GM12873 (cell line): ENCODE results near the gene INS.

Experiments used
- TF ChIP-seq, protein P1 (sequence below): IDR thresholded peaks from 2 replicates; pipeline ENCODE4 v1.5.1; 2012; ENCODE audit warnings: low read depth, mild to moderate bottlenecking, moderate library complexity, low read length, control low read depth; ENCODE audit not compliant: insufficient read depth; ENCODE audit errors: missing control alignments

Gene INS

DNA sequence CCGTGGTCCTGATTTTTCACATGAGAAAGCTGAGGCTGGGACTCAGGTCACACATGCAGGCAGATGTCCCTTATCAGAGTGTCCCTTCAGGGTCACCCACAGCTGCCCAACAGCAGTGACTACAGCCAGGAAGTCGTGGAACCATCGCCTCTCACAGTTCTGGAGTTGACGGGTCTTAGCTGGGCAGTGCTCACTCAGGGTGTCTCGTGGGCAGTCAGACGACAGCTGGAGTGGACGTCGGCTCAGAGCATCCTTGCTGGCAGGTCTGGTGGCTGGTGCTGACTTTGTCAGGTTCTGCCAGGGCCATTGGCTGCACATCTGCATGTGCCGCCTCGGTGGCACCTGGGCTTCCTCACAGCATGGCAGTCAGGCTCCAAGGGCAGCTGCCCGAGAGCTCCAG is 46.2 kb upstream of the INS start:
- TF ChIP-seq, protein P1, sequence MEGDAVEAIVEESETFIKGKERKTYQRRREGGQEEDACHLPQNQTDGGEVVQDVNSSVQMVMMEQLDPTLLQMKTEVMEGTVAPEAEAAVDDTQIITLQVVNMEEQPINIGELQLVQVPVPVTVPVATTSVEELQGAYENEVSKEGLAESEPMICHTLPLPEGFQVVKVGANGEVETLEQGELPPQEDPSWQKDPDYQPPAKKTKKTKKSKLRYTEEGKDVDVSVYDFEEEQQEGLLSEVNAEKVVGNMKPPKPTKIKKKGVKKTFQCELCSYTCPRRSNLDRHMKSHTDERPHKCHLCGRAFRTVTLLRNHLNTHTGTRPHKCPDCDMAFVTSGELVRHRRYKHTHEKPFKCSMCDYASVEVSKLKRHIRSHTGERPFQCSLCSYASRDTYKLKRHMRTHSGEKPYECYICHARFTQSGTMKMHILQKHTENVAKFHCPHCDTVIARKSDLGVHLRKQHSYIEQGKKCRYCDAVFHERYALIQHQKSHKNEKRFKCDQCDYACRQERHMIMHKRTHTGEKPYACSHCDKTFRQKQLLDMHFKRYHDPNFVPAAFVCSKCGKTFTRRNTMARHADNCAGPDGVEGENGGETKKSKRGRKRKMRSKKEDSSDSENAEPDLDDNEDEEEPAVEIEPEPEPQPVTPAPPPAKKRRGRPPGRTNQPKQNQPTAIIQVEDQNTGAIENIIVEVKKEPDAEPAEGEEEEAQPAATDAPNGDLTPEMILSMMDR = no peak

DNA sequence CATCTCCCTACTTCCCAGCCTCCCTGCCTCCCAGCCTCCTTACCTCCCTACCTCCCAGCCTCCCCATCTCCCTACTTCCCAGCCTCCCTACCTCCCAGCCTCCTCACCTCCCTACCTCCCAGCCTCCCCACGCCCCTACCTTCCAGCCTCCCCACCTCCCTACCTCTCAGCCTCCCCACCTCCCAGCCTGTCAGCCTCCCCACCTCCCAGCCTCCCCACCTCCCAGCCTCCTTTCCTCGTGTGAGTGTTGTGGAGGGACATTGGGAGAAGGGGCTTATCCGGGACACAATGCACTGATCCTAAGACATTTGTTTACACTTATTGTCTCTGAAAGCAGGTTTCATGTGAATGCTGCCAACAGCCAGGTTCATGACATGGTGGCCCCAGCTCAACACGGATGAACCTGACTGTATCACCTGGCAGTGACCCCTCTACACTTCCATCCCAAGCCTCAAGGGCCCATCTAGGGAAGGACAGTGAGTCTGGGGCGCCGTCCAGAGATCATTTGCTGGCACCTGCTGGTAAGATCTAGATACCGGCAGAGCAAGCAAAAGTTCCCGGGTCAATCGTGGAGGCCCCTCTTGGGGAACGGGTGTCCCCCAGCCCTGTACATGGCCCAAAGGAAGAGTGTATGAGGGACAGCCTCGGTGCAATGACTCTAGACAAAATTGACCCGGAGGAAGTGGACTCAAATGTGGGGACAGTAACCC is 45.1 kb upstream of the INS start:
- TF ChIP-seq, protein P1 = no peak

DNA sequence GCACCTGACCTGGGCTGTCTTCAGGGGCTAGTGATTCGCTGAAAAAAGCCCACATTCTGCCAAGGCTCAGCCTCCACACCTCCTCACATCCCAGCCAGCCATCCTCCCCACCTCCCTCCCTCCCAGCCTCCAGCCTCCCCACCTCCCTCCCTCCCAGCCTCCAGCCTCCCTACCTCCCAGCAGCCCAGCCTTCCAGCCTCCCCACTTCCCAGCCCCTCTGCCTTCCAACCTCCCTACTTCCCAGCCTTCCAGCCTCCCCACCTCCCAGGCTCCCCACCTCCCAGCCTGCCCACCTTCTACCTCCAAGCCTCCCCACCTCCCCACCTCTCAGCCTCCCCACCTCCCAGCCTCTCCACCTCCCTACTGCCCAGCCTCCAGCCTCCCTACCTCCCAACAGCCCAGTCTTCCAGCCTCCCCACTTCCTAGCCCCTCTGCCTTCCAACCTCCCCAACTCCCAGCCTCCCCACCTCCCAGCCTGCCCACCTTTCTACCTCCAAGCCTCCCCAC is 44.3 kb upstream of the INS start:
- TF ChIP-seq, protein P1 = no peak

DNA sequence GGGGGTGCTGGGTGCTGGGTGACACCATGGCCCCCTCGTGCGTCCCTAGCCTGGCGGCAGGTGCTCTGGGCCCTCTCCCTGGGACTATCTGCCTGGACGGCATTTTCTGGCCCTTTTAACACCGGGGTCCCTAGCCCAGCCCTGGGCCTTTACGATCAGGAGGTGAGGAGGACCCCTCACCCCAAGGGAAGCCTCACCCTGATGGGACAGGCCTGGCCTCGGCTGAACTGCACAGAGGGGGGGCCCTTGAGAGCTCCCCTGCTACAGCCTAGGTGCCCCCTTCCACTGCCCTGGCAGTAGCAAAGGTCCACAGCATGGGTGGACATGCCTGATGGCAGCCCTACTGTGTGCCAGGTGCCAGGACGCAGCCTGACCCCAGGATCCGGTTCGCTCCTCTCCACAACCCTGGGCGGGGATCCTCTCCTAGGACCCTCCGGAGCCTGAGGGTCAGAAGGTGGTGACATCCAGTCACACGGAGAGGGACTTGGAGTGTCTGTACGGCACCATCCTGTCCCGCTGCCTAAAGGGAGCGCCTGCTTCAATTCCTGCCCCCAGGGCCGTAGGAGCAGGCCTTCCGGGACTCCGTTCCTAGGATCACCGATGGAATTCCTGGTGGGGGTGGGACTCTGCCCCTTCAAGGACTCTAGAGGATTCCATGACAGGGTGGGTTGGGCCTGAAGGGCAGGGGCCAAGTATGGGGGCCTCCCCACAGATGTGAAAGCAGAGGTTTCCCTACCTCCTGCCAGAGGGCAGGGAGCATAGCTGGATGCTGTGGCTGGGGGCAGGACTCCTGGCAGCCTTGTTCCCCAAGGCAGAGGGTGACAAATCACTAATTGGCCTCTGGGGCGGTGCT is 43.6 kb upstream of the INS start:
- TF ChIP-seq, protein P1 = no peak

DNA sequence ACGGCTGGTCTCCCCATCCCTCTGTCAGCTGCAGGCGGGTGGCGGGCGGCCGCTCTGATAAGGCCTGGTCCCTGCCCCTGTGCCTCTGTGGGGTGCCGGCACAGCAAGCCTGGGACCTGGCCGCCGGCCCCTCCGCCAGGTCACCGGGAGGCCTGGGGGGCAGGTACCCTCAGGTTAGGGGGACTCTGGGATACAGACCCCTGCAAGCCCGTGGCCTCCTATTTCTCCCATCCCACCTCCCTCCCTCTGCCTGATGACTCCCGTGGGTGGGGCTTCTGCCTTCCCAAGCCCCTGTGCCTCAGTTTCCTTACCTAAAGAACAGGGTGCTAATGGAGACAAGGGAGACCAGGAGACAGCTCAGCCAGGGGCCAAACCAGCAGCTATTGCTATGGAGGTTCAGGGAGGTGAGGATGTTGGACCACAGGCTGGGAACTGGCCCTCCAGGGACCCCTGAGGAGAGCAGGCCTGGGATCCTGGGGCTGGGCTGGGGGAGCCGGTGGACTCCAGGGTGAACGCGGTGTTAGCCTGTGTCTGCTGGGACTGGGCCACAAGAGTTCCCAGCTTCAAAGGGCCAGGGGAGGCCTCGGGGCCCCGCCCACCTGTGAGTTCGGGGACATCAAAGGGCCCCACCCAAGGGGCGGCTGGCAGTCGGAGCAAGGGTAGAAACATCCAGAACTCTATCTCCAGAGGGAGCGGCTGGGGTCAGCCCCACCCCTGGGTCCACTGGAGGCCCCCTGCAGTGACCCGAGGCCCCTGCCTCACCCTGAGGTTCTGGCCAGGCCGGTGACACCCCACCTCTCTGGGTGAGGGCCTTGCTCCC is 42.6 kb upstream of the INS start:
- TF ChIP-seq, protein P1 = no peak

DNA sequence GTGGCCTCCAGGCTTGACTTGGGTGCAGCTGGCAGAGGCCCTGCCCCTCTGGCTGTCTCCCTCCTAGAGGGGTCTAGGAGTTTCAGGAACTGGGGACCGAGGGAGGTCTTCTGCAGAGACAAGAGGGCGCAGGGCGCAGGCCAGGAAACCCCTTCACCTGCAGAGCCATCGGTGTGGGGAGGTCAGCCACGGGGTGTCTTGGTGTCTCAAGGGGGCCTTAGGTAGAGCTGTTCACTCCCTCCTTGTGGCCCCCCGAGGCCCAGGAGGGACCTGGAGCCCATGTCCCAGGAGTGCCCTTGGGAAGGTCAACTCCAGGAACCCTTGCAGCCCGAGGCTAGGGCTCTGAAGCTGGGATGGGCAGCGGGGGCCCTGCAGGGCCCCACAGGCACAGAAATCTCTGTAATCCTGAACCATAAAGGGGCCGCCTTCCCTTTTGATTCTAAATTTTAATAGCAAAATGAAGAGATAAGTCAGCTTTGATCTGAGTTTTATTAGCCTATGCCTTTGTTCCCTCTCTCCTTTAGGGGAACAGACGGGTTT is 42.0 kb upstream of the INS start:
- TF ChIP-seq, protein P1 = no peak
